ENCODE results near the gene GPRC5A.

GRCh38 chr12:12874029-12874428, 17.3 kb upstream of the GPRC5A start:
- TF ChIP-seq CTCF (IDR thresholded peaks at IDR 0.05; ENCODE audit: control extremely low read depth in 1 of 3, insufficient read depth in 1 of 3, low read depth in 1 of 3, low read length in 3 of 3), result no peak
- TF ChIP-seq EP300 (IDR thresholded peaks at IDR 0.05; ENCODE audit: borderline replicate concordance in 1 of 2, low read depth in 2 of 2, low read length in 2 of 2), result no peak
- no peak for TF ChIP-seq POLR2AphosphoS5 (IDR thresholded peaks at IDR 0.05; ENCODE audit: low read depth, low read length)
- TF ChIP-seq KDM5A (IDR thresholded peaks at IDR 0.05; ENCODE audit: low read length), result no peak
- no peak for TF ChIP-seq ZNF274 (IDR thresholded peaks at IDR 0.05; ENCODE audit: borderline replicate concordance, extremely low read depth, low read length)
- TF ChIP-seq TAF1 (IDR thresholded peaks at IDR 0.05; ENCODE audit: low read depth, low read length), result no peak
- TF ChIP-seq USF2 (IDR thresholded peaks at IDR 0.05; ENCODE audit: low read length), result no peak
- TF ChIP-seq HDAC6 (IDR thresholded peaks at IDR 0.05; ENCODE audit: low read depth, low read length), result no peak
- TF ChIP-seq ATF3 (IDR thresholded peaks at IDR 0.05; ENCODE audit: insufficient read depth, low read depth, low read length), result no peak
- no peak for TF ChIP-seq E2F6 (IDR thresholded peaks at IDR 0.05)
- TF ChIP-seq SP1 (IDR thresholded peaks at IDR 0.05; ENCODE audit: low read depth, low read length), result no peak
- no peak for TF ChIP-seq TBP (IDR thresholded peaks at IDR 0.05; ENCODE audit: low read depth, low read length)
